ENCODE data around the gene RBM46. TPM values are rescaled to one million over a fixed set of nuclear protein-coding genes. Genes with fewer than 3 reads are reported as not detected.

The RBM46 gene
- total and polyA plus RNA-seq, 2 experiments from 2014 or later = 0.07 TPM; not detected in 1

DNA sequence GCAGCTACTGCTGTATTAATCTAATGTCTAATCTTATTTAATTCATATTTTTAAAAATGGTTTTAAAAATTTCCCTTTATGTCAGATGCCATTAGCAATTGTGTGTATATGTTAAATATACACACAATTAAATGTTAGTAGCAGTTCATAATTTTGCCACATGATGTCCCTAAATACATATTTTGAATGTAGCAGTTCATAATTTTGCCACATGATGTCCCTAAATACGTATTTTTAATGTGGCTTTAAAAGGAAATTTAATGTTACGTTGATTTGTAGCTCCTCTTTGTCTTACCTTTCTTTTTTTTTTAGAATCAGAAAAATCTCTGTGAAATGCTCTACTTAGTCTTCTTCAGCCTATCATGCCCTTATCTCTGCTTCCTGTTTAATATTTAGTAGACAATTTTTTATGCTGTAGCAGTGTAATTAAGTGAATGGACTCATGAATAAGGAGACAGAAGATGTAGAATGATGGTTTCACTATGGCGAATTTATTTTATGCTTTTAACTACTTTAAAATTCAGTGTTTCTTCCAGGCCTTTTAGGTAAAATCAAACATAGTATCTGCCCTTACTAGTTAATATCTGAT lies 26.1 kb downstream of the RBM46 start:
- peak; percentile 56 for DNase-seq (ENCODE audit: low spot score)
- Histone ChIP-seq H3K4me1 (ENCODE audit: insufficient read depth) (peaks cover 5% of the 10 kb centered on the region), H4K20me1 (ENCODE audit: insufficient read depth, poor library complexity, severe bottlenecking) (no peaks in the 10 kb centered on the region), H3K4me2 (no peak overlapping the region), H3K36me3 (replicated peaks; ENCODE audit: insufficient read depth, low read depth) (no peaks in the 10 kb centered on the region), H3K9me3 (ENCODE audit: low read depth) (no peaks in the 10 kb centered on the region), H3K9me2 (replicated peaks; ENCODE audit: insufficient read depth) (no peaks in the 10 kb centered on the region), H3K27me3 (no peaks in the 10 kb centered on the region), H3K4me3 (no peak overlapping the region), H2AFZ (no peak overlapping the region), H3K27ac (no peak overlapping the region), H3K79me2 (no peaks in the 10 kb centered on the region)
- TF ChIP-seq EZH2phosphoT487 (IDR thresholded peaks at IDR 0.05; ENCODE audit: low read depth, severe bottlenecking, unreplicated experiment) (no peak), EZH2 (IDR thresholded peaks at IDR 0.05; ENCODE audit: borderline replicate concordance) (no peak)
- TF ChIP-seq, protein P1, sequence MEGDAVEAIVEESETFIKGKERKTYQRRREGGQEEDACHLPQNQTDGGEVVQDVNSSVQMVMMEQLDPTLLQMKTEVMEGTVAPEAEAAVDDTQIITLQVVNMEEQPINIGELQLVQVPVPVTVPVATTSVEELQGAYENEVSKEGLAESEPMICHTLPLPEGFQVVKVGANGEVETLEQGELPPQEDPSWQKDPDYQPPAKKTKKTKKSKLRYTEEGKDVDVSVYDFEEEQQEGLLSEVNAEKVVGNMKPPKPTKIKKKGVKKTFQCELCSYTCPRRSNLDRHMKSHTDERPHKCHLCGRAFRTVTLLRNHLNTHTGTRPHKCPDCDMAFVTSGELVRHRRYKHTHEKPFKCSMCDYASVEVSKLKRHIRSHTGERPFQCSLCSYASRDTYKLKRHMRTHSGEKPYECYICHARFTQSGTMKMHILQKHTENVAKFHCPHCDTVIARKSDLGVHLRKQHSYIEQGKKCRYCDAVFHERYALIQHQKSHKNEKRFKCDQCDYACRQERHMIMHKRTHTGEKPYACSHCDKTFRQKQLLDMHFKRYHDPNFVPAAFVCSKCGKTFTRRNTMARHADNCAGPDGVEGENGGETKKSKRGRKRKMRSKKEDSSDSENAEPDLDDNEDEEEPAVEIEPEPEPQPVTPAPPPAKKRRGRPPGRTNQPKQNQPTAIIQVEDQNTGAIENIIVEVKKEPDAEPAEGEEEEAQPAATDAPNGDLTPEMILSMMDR (IDR thresholded peaks at IDR 0.05; ENCODE audit: poor library complexity) = peak; percentile 89
- WGBS (ENCODE audit: low lambda C conversion rate, missing lambda C conversion rate) = 48% methylated on average over 3 of the region's 3 CpGs

DNA sequence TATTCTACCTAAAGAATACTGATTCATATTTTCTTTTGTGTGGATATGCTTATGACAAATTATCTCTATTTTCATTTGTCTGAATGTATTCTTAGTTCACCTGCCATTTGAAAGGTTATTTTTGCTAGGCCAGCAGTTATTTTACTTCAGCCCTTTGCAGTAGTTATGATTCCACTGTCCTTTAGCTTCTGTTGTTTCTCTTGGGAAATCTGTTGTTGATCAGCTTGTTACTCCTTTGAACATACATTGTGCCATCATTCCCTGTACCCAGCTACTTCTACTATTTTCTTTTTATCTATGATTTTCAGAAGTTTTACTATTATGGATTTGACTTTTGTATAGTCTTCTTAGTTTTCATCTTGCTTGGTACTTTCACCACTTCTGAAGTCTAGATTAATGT lies 37.2 kb downstream of the RBM46 start:
- TF ChIP-seq, protein P1 (IDR thresholded peaks at IDR 0.05; ENCODE audit: poor library complexity) = no peak
- TF ChIP-seq EZH2phosphoT487 (IDR thresholded peaks at IDR 0.05; ENCODE audit: low read depth, severe bottlenecking, unreplicated experiment) = no peak
- no peak for TF ChIP-seq EZH2 (IDR thresholded peaks at IDR 0.05; ENCODE audit: borderline replicate concordance)
- no peak overlapping the region for H3K4me2 ChIP-seq

DNA sequence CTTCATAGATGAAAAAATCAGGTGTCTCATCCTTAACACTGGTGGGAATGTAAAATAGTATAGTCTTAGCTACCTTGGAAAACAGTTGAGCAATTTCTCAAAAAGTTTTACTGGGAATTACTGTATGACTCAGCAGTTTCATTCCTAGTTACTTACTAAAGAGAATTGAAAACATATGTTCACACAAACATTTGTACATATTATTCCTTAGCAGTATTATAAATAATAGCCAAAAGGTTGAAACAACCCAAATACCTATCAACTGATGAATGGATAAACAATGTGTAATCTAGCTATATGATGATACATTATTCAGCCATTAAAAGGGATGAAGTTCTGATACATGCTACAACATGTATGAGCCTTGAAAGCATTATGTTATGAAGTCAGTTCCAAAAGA lies 41.7 kb downstream of the RBM46 start:
- Histone ChIP-seq H3K27ac (no peak overlapping the region), H3K79me2 (no peaks in the 10 kb centered on the region), H3K4me2 (no peak overlapping the region), H3K27me3 (no peaks in the 10 kb centered on the region), H4K20me1 (ENCODE audit: insufficient read depth, poor library complexity, severe bottlenecking) (no peaks in the 10 kb centered on the region), H2AFZ (no peak overlapping the region), H3K4me1 (ENCODE audit: insufficient read depth) (no peaks in the 10 kb centered on the region), H3K36me3 (replicated peaks; ENCODE audit: insufficient read depth, low read depth) (no peaks in the 10 kb centered on the region), H3K4me3 (no peak overlapping the region), H3K9me3 (ENCODE audit: low read depth) (no peaks in the 10 kb centered on the region), H3K9me2 (replicated peaks; ENCODE audit: insufficient read depth) (no peaks in the 10 kb centered on the region)
- TF ChIP-seq, protein P1 (IDR thresholded peaks at IDR 0.05; ENCODE audit: poor library complexity) = no peak
- TF ChIP-seq EZH2phosphoT487 (IDR thresholded peaks at IDR 0.05; ENCODE audit: low read depth, severe bottlenecking, unreplicated experiment) = no peak
- no peak for TF ChIP-seq EZH2 (IDR thresholded peaks at IDR 0.05; ENCODE audit: borderline replicate concordance)
- no peak for DNase-seq (ENCODE audit: low spot score)

More for the DNA sequence above, 37.2 kb downstream of the RBM46 start:
- Histone ChIP-seq H3K79me2 (no peaks in the 10 kb centered on the region), H3K9me2 (replicated peaks; ENCODE audit: insufficient read depth) (no peaks in the 10 kb centered on the region), H3K4me3 (no peak overlapping the region), H3K27me3 (no peaks in the 10 kb centered on the region), H3K4me1 (ENCODE audit: insufficient read depth) (no peaks in the 10 kb centered on the region), H3K9me3 (ENCODE audit: low read depth) (no peaks in the 10 kb centered on the region), H3K27ac (no peak overlapping the region), H4K20me1 (ENCODE audit: insufficient read depth, poor library complexity, severe bottlenecking) (no peaks in the 10 kb centered on the region), H3K36me3 (replicated peaks; ENCODE audit: insufficient read depth, low read depth) (no peaks in the 10 kb centered on the region), H2AFZ (no peak overlapping the region)
- no peak for DNase-seq (ENCODE audit: low spot score)

DNA sequence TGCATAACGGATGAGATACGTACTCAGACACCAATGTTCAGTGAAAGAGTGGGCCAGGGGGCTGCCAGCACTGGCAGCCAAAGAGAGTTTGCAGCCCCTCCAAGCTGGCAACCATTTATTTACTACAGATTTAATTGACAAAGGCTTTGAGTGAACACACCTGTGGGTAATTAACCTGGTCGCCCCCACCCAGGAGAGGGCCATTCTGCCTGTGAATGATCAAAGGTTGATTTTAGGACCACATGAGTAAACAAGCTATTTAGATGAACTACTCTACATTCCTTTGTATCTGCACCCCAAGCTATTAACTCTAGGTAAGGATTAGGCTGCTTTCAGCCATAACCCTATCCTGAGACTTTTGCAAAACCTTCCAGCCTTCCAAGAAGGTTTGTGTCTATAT lies 55.0 kb downstream of the RBM46 start:
- TF ChIP-seq EZH2 (IDR thresholded peaks at IDR 0.05; ENCODE audit: borderline replicate concordance) (no peak), EZH2phosphoT487 (IDR thresholded peaks at IDR 0.05; ENCODE audit: low read depth, severe bottlenecking, unreplicated experiment) (no peak)
- TF ChIP-seq, protein P1 (IDR thresholded peaks at IDR 0.05; ENCODE audit: poor library complexity) = no peak
- peaks cover 7% of the 10 kb centered on the region for H3K4me1 ChIP-seq (ENCODE audit: insufficient read depth)
- WGBS (ENCODE audit: low lambda C conversion rate, missing lambda C conversion rate) = 57% methylated on average over 3 of the region's 3 CpGs
- H2AFZ ChIP-seq = no peak overlapping the region
- DNase-seq (ENCODE audit: low spot score) = no peak
- H3K36me3 ChIP-seq (replicated peaks; ENCODE audit: insufficient read depth, low read depth) = no peaks in the 10 kb centered on the region
- H3K9me3 ChIP-seq (ENCODE audit: low read depth) = peaks cover 12% of the 10 kb centered on the region
- no peaks in the 10 kb centered on the region for H3K79me2 ChIP-seq
- H3K27me3 ChIP-seq = no peaks in the 10 kb centered on the region
- peak overlapping the region; percentile 28 for H3K4me2 ChIP-seq
- H4K20me1 ChIP-seq (ENCODE audit: insufficient read depth, poor library complexity, severe bottlenecking) = no peaks in the 10 kb centered on the region
- H3K27ac ChIP-seq = peak overlapping the region; percentile 81
- no peak overlapping the region for H3K4me3 ChIP-seq
- no peaks in the 10 kb centered on the region for H3K9me2 ChIP-seq (replicated peaks; ENCODE audit: insufficient read depth)
